Measurements from ENCODE around the gene SELPLG.

DNA sequence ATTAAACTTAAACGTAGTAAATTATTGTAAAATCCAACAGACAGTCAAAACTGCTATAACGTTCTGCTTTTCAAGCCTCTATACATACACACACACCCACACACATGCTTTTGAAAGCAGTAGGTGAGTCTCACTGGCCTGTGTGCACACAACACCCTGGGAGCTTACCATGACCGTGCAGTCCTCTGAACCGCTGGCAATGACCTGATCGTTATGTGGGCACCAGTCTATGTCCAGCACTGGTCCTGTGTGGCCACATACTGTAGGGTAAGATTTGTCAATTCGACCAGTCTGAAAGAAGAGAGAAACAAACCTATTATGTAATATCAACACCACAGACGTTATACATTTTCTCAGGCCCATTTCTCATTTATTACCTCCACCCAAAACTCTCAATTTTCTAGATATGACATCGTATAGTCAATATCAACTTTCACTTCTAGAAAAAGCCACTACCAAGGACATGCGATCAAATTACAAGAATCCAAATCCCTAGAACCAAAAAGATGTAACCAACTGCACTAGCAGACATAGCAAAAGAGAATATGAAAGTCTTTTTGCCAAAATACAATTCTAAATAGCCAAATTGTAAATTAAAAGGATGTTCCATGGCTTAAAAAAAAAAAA is 44.5 kb upstream of the SELPLG start:
- no peak for TF ChIP-seq POLR2A (IDR thresholded peaks at IDR 0.05)
- TF ChIP-seq, protein P1, sequence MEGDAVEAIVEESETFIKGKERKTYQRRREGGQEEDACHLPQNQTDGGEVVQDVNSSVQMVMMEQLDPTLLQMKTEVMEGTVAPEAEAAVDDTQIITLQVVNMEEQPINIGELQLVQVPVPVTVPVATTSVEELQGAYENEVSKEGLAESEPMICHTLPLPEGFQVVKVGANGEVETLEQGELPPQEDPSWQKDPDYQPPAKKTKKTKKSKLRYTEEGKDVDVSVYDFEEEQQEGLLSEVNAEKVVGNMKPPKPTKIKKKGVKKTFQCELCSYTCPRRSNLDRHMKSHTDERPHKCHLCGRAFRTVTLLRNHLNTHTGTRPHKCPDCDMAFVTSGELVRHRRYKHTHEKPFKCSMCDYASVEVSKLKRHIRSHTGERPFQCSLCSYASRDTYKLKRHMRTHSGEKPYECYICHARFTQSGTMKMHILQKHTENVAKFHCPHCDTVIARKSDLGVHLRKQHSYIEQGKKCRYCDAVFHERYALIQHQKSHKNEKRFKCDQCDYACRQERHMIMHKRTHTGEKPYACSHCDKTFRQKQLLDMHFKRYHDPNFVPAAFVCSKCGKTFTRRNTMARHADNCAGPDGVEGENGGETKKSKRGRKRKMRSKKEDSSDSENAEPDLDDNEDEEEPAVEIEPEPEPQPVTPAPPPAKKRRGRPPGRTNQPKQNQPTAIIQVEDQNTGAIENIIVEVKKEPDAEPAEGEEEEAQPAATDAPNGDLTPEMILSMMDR (IDR thresholded peaks at IDR 0.05 in 4 of 5, conservative IDR thresholded peaks at IDR 0.05 in 1 of 5), result no peak
